Esophagus squamous epithelium (tissue), 5 donors: ENCODE results near the gene DDAH1. TPM values are rescaled to one million over a fixed set of nuclear protein-coding genes. Genes with fewer than 3 reads are reported as not detected.

Experiments used
- DNase-seq: peaks from one replicate; lab custom pipeline; 2025; lab: John Stamatoyannopoulos, UW
- H3K27ac ChIP-seq, 4 donors: fragments of 200-600 bp; sonication (generic); one replicate each; pipeline ENCODE4 v1.5.1; 2016 to 2019; ENCODE audit warnings: mild to moderate bottlenecking in 1 of 4
- H3K27me3 ChIP-seq, 4 donors: fragments of 200-600 bp; sonication (generic); 1 replicate in 3 of 4; 2 replicates in 1 of 4; pipeline versions ENCODE4 v1.5.1 to v1.6.0; 2017 to 2021; ENCODE audit warnings: antibody characterized with exemption in 1 of 4
- H3K36me3 ChIP-seq, 3 donors: fragments of 200-600 bp; sonication (generic); one replicate each; pipeline ENCODE4 v1.5.1; 2016 to 2019
- H3K4me1 ChIP-seq, 3 donors: fragments of 200-600 bp; sonication (generic); one replicate each; pipeline ENCODE4 v1.5.1; 2017 to 2019
- H3K4me3 ChIP-seq, 4 donors: fragments of 200-600 bp; sonication (generic); 1 replicate in 3 of 4; 2 replicates in 1 of 4; pipeline ENCODE4 v1.5.1; 2016 to 2019; ENCODE audit warnings: mild to moderate bottlenecking in 2 of 4, moderate library complexity in 1 of 4
- H3K9me3 ChIP-seq, 3 donors: fragments of 200-600 bp; sonication (generic); one replicate each; pipeline ENCODE4 v1.5.1; 2016 to 2019
- CTCF ChIP-seq, 6 experiments: fragments of 450-650 bp in 4 of 6; fragments of 200-600 bp in 2 of 6; sonication (generic) in 2 of 6; IDR thresholded peaks; one replicate each; pipeline ENCODE4 v1.5.1; 2016 to 2019; ENCODE audit warnings: antibody characterized with exemption in 6 of 6, mild to moderate bottlenecking in 4 of 6, moderate library complexity in 4 of 6
- POLR2A ChIP-seq, 4 donors: fragments of 450-650 bp; IDR thresholded peaks; one replicate each; pipeline ENCODE4 v1.6.1; 2017; ENCODE audit warnings: antibody characterized with exemption in 4 of 4, mild to moderate bottlenecking in 4 of 4, moderate library complexity in 3 of 4
- WGBS, 2 donors: methylation state at CpG; one replicate each; pipeline ENCODE4 v1.1.5; 2018; 5-methylcytosine and 5-hydroxymethylcytosine counted together
- intact Hi-C: fragments of 100-400 bp; cut with DNase I; formaldehyde crosslinking; loops from one replicate; pipeline ENCODE4 v1.15.0; 2022
- total RNA-seq, 4 donors: library from RNA; depleted of rRNA; stranded (reverse); fragments of >200 nt; gene quantifications; one replicate each; pipeline ENCODE4 v1.1.0, GENCODE V29; 2016
- donor health status: DM: yes; HTN: yes; CAD: no.

DDAH1 gene
- total RNA-seq, 4 donors from 2014 or later, result 6.1 to 13.8 (median 11.5) TPM

DNA sequence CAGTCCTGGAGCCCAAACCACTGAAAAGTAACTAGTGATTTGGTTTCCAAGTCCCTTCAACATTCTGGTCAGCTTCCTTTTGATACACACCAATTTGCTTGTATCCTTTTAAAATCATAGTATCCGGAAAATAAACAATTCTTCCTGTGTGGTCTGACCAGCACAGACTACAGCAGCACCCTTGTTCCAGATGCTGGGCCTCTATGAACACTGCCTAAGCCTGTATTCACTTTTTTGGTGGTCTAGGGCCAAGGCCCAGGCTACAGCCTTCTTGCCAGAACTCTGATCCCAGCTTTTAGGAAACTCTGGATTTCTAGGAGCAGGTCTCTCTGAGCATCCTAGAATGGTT, 801 bp upstream of the DDAH1 start:
- peaks cover 3 to 40% (median 13%) of the 10 kb centered on the region in 3 donors for H3K4me1 ChIP-seq
- H3K27ac ChIP-seq, result no peak overlapping the region
- TF ChIP-seq POLR2A (IDR thresholded peaks at IDR 0.05) (no peak), CTCF (IDR thresholded peaks at IDR 0.05) (no peak)
- no peak for DNase-seq
- intact Hi-C loops, result no loop called here
- H3K36me3 ChIP-seq, result no peaks in the 10 kb centered on the region
- peaks cover 0 to 14% (median 0%) of the 10 kb centered on the region in 4 donors for H3K27me3 ChIP-seq
- WGBS, 2 donors, result 71 to 73% methylated on average over 1 of the region's 1 CpG
- peak overlapping the region in 1 of 4 donors; percentile 89 for H3K4me3 ChIP-seq
- H3K9me3 ChIP-seq, result no peaks in the 10 kb centered on the region

DNA sequence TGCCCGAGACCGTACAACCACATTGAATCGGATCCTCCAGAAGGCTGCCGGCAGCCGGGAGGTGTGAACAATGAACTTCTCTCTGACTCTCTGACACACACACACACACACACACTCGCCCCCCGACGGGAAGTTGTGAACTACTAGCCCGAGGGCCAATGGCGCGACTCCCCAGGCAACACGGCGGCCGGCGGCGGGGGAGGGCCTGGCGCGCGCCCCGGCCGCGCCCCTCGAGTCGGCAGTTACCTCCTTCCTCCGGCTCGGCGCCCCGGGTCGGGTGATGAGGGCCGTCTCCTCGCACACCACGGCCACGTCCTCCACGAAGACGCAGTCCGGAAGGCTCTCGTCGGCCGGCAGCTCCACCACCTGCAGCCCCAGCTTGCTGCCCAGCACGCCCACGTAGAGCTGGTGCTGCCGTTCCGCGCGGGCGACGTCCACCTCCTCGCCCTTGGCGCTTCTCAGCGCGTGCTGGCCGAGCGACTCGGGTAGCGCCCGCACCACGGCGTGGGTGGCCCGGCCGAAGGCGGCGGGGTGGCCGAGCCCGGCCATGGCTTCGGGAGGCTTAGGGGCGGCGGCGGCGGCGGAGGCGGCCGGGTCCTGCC, 361 bp downstream of the DDAH1 start:
- Histone ChIP-seq H3K27me3 (peaks cover 0 to 14% (median 0%) of the 10 kb centered on the region in 4 donors), H3K4me3 (peak overlapping the region; percentile 68 to 89 (median 73)), H3K27ac (peak overlapping the region; percentile 66 to 87 (median 76)), H3K36me3 (no peaks in the 10 kb centered on the region), H3K4me1 (peaks cover 3 to 52% (median 15%) of the 10 kb centered on the region in 3 donors), H3K9me3 (no peaks in the 10 kb centered on the region)
- intact Hi-C loops, result no loop called here
- no peak for DNase-seq
- TF ChIP-seq CTCF (IDR thresholded peaks at IDR 0.05), result no peak
- no peak for TF ChIP-seq POLR2A (IDR thresholded peaks at IDR 0.05)
- 0% methylated on average over 5 of the region's 72 CpGs; no CpG with 5 or more reads in 1 of the 2 donors for WGBS, 2 donors

DNA sequence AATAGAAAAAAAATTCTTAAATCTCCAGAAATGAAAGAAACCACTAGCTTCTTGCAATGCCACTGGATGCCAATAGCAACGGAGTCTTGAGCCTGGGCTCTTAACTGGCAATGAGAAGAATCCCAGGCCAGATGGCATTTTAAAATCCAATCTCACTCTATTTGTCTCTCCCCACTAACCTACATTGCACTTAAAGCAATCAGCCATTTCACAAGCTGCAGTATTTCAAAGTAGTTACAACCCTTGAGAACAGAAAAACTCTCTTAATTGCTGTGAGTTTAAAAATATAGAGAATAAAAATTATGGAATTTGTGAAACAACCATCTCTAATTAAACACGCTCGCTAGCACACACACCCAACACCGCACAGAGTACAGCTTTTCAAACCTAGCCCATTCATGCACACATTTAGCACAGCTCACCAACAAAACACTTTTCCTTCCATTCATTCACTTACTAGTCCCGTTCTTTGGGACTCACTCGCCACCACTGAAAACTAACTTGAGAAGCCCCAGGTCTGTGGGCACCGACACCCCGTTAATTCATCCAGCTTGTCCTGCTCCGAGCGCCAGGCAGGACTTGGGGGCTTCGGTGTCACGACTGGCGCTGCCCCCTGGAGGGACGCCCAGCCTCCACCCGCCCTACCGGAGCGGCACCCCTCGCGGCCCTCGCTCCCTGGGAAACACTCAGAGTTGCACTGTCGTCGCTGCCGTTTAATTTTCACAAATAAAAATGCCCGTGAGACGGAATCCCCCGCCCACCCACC, 1.0 kb downstream of the DDAH1 start:
- intact Hi-C loops, result no loop called here
- DNase-seq, result no peak
- 19 to 21% methylated on average over 5 to 7 of the region's 26 CpGs for WGBS, 2 donors

DNA sequence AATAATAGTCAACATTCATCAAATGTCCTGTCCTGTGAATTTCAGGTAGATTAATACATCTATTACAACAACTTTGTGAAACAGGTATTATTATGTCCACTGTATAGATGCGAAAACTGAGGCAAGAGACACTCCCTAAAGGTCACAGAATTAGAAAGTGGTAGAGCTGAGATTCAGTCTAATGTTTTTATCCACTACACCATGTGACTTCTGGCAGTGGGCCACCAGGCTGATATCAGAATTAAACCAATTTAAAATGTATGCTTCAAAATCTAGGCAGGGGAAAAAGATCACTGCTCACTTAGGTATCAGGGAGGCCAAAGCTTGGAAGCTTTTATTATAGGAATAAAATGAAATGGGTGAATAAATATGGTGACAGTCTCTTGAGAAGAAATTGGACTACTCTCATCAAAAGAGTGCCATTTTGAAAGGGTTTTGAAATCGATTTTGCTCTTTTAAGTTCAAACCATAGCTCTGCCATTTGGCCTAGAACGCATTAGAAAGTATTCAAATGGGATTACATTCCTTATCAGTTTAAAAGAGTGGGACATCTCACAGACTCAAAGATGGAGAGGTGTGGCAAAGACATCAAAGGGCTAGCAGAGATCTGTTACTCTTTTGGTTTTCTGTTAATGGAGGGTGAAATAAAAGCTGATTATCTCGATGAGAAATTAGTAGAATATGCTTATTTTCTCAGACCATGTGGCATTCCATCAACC, 1.9 kb downstream of the DDAH1 start:
- 71 to 91% methylated on average over 4 of the region's 4 CpGs for WGBS, 2 donors
- intact Hi-C loops, result no loop called here
- TF ChIP-seq POLR2A (IDR thresholded peaks at IDR 0.05) (no peak), CTCF (IDR thresholded peaks at IDR 0.05) (no peak)
- no peaks in the 10 kb centered on the region for H3K9me3 ChIP-seq
- DNase-seq, result no peak
- no peak overlapping the region for H3K27ac ChIP-seq
- H3K27me3 ChIP-seq, result peaks cover 0 to 14% (median 0%) of the 10 kb centered on the region in 4 donors
- peak overlapping the region in 1 of 4 donors; percentile 68 for H3K4me3 ChIP-seq
- H3K4me1 ChIP-seq, result peaks cover 3 to 64% (median 15%) of the 10 kb centered on the region in 3 donors
- no peaks in the 10 kb centered on the region for H3K36me3 ChIP-seq

More for the DNA sequence above, 1.0 kb downstream of the DDAH1 start:
- Histone ChIP-seq H3K9me3 (no peaks in the 10 kb centered on the region), H3K27ac (peak overlapping the region; percentile 66 to 87 (median 76)), H3K36me3 (no peaks in the 10 kb centered on the region), H3K4me3 (peak overlapping the region; percentile 68 to 89 (median 73)), H3K4me1 (peaks cover 3 to 59% (median 15%) of the 10 kb centered on the region in 3 donors), H3K27me3 (peaks cover 0 to 14% (median 0%) of the 10 kb centered on the region in 4 donors)
- TF ChIP-seq POLR2A (IDR thresholded peaks at IDR 0.05) (no peak), CTCF (IDR thresholded peaks at IDR 0.05) (no peak)
